Measurements from ENCODE around the gene C1GALT1.

Gene C1GALT1

DNA sequence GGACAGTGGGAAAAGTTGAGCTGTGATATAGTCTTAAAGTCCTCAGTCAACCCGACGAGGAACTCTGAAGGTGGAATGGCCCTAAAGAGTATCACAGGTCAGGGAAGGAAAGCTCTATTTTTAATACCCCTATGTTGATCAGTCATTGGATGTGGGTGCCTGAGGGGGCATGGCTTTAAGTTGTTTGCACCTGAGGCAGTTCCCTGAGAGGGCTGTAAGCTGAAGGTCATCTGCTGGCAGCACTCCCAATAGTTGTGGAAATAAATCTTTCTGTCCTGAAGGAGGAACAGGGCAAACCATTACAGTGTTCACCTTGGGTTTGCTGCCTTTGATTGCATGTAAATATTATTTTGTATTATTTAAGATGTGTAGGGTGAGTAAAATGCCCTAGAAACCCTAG lies 17.8 kb upstream of the C1GALT1 start:
- Histone ChIP-seq H3K9me3 (peaks cover 22% of the 10 kb centered on the region), H3K27me3 (no peaks in the 10 kb centered on the region), H3K4me1 (peaks cover 11% of the 10 kb centered on the region), H3K9ac (no peak overlapping the region), H3K27ac (no peak overlapping the region), H4K20me1 (no peaks in the 10 kb centered on the region), H3K36me3 (peaks cover 12% of the 10 kb centered on the region; the same call in 1 of the 2 replicates), H3K4me3 (no peak overlapping the region), H3K4me2 (no peak overlapping the region)
- TF ChIP-seq Cebpa-rat (IDR thresholded peaks at IDR 0.05), result no peak

DNA sequence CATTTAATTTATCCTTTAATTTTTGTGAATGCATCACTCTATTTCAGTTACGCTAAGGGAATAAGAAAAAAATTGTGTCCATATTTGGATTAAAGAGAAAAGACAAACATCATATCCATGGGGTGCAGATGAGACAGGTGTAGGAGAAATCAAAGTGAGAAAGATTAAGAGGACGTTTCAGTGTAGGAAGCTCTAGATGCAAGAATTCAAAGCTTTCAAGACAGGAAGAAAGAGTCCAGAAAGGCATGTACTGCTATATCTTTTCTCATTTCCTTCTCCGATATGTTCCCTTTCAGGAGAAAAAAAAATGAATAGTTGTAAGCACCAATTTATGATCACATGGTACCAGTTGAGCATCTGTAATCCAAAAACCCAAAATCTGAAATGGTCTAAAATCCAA lies 17.0 kb upstream of the C1GALT1 start:
- Histone ChIP-seq H3K4me3 (no peak overlapping the region), H3K27me3 (no peaks in the 10 kb centered on the region), H3K9me3 (peaks cover 28% of the 10 kb centered on the region), H3K4me1 (peaks cover 3% of the 10 kb centered on the region), H3K36me3 (peaks cover 11% of the 10 kb centered on the region; the same call in 1 of the 2 replicates), H4K20me1 (no peaks in the 10 kb centered on the region), H3K4me2 (no peak overlapping the region), H3K9ac (no peak overlapping the region), H3K27ac (no peak overlapping the region)
- no peak for TF ChIP-seq Cebpa-rat (IDR thresholded peaks at IDR 0.05)

DNA sequence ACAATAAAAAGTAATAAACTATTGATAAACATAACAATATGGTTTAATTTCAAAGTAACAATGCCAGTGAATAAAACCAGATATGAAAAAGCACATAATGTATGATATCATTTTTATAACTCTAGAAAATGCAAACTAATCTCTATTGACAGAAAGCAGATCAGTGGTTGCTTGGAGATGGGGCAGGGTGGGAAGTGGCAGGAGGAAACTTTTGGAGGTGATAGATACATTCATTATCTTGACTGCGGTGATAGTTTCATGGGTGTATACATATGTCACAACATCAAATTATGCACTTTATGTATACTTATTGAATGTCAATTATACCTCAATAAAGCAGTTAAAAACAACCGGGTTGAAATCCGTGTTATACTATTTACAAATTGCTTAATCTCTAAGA lies 16.0 kb upstream of the C1GALT1 start:
- peaks cover 6% of the 10 kb centered on the region; the same call in 1 of the 2 replicates for H3K36me3 ChIP-seq
- H3K4me1 ChIP-seq, result no peaks in the 10 kb centered on the region
- no peak overlapping the region for H3K4me3 ChIP-seq
- no peak overlapping the region for H3K9ac ChIP-seq
- H3K9me3 ChIP-seq, result peaks cover 31% of the 10 kb centered on the region
- no peak overlapping the region for H3K27ac ChIP-seq
- H3K4me2 ChIP-seq, result no peak overlapping the region
- H4K20me1 ChIP-seq, result no peaks in the 10 kb centered on the region
- H3K27me3 ChIP-seq, result no peaks in the 10 kb centered on the region
- no peak for TF ChIP-seq Cebpa-rat (IDR thresholded peaks at IDR 0.05)

DNA sequence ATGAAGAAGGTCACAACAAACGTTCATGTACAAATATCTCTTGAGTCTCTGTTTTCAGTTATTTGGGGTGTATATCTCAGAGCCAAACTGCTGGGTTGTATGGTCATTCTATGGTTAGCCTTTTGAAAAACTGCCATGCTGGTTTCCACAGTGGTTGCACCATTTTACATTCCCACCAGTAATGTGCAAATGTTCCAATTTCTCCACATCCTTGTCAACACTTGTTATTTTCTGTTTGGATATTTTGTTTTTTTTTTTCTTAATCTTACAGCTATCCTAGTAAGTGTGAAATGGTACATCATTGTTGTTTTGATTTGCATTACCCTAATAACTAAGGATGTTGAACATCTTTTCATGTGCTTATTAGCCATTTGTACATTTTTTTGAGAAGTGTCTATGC lies 13.0 kb upstream of the C1GALT1 start:
- H3K4me2 ChIP-seq, result no peak overlapping the region
- no peaks in the 10 kb centered on the region for H4K20me1 ChIP-seq
- no peak overlapping the region for H3K9ac ChIP-seq
- no peak overlapping the region for H3K4me3 ChIP-seq
- no peaks in the 10 kb centered on the region for H3K27me3 ChIP-seq
- no peak for TF ChIP-seq Cebpa-rat (IDR thresholded peaks at IDR 0.05)
- H3K4me1 ChIP-seq, result no peaks in the 10 kb centered on the region
- no peak overlapping the region for H3K27ac ChIP-seq
- peaks cover 21% of the 10 kb centered on the region; the same call in 1 of the 2 replicates for H3K36me3 ChIP-seq
- H3K9me3 ChIP-seq, result peaks cover 52% of the 10 kb centered on the region

DNA sequence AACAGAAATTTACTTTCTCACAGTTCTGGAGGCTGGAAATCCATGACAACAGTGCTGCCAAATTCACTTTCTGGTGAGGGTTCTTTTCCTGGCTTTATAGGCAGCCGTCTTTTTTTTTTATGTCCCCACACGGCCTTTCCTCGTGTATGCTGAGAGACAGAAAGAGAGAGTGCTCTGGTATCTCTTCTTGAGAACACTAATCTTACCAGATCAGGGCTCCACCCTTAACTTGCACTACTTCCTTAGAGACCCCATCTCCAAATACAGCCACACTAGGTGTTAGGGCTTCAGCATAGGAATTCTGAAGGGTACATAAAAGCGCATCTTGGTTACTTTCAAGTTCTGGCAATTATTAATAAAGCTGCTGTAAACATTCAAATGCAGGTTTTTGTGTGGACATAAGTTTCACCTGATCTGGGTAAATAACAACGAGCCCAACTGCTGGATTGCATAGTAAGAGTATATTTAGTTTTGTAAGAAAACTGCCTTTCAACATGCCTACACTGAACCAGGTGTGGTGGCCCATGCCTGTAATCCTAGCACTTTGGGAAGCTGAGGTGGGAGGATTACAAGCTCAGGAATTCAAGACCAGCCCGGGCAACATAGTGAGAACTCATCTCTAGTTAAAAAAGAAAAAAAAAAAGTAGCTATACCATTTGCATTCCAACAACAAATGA lies 8.2 kb upstream of the C1GALT1 start:
- H3K27me3 ChIP-seq, result no peaks in the 10 kb centered on the region
- no peaks in the 10 kb centered on the region for H4K20me1 ChIP-seq
- no peak overlapping the region for H3K27ac ChIP-seq
- TF ChIP-seq Cebpa-rat (IDR thresholded peaks at IDR 0.05), result no peak
- no peak overlapping the region for H3K4me2 ChIP-seq
- H3K4me3 ChIP-seq, result no peak overlapping the region
- H3K9ac ChIP-seq, result no peak overlapping the region
- H3K4me1 ChIP-seq, result peaks cover 6% of the 10 kb centered on the region; the same call in 1 of the 2 replicates
- H3K9me3 ChIP-seq, result peaks cover 43% of the 10 kb centered on the region
- H3K36me3 ChIP-seq, result peaks cover 20% of the 10 kb centered on the region; the same call in 1 of the 2 replicates

DNA sequence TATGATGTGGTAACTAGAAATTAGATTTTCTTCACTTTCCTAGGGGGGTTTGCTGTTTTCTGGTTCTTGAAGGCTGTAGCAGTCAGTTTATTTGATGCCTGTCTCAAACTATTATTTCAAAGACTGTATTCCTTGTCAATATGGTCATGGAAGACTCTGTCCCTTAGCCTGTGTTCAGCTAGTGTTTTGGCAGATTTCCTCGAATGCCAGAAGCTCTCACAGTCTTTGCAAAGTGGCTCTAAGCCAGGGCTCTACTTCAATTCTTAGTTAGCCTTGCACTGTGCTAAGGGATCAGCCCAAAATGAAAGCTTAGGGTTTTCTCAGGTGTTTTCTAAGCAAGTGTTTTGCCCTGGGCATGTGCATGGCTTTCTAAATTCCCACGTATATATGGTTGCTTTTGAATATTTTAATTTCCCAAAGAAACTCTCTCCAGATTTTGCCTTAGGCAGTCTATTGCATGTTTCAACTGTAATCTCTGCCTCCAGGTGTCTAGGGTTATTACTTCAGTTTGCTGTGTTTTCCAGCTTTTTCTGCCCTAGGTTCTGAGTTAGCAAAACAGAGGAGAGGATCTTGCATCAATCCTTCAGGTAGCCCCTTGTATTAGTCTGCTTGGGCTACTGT lies 7.2 kb upstream of the C1GALT1 start:
- Histone ChIP-seq H3K4me2 (no peak overlapping the region), H3K27ac (no peak overlapping the region), H3K4me3 (no peak overlapping the region), H4K20me1 (no peaks in the 10 kb centered on the region), H3K36me3 (0 out of 2 replicates have a peak, but pooled peaks cover 14% of the 10 kb centered on the region), H3K4me1 (peaks cover 6% of the 10 kb centered on the region; the same call in 1 of the 2 replicates), H3K9me3 (peaks cover 32% of the 10 kb centered on the region), H3K27me3 (no peaks in the 10 kb centered on the region), H3K9ac (no peak overlapping the region)
- TF ChIP-seq Cebpa-rat (IDR thresholded peaks at IDR 0.05), result no peak

DNA sequence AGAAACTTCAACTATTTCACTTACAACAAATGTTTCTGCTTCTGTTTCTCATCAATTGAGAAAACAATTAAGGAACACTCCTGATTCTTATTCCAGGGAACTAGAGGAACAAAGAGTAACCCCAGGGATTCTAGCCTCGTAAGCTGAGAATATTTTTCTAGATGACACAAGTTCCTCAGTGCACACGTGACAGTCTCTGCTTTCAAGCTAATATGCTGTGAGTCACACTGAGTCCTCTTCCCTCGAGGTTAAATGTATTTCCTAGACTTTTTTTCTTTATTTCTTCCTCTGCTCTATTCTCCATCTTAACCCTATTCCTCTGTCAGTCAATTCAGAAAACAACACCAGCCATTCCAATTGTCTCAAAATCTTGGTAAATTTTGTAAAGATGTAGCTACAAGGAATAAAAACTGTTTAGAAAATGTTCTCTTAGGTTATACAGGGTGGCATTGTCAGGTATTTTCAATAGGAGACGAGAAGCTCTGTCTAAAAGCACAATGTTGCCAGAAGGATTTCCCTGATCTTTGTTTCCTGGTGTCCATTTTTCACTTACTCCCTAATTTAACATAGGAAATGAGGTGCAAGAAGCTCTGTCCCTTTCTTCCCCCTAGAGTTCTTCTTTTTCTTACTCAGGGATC lies 5.8 kb upstream of the C1GALT1 start:
- Histone ChIP-seq H3K27ac (no peak overlapping the region), H4K20me1 (no peaks in the 10 kb centered on the region), H3K4me2 (no peak overlapping the region), H3K4me3 (no peak overlapping the region), H3K4me1 (peaks cover 15% of the 10 kb centered on the region), H3K9me3 (peaks cover 24% of the 10 kb centered on the region), H3K9ac (no peak overlapping the region), H3K27me3 (no peaks in the 10 kb centered on the region), H3K36me3 (0 out of 2 replicates have a peak, but pooled peaks cover 14% of the 10 kb centered on the region)
- TF ChIP-seq Cebpa-rat (IDR thresholded peaks at IDR 0.05), result no peak

DNA sequence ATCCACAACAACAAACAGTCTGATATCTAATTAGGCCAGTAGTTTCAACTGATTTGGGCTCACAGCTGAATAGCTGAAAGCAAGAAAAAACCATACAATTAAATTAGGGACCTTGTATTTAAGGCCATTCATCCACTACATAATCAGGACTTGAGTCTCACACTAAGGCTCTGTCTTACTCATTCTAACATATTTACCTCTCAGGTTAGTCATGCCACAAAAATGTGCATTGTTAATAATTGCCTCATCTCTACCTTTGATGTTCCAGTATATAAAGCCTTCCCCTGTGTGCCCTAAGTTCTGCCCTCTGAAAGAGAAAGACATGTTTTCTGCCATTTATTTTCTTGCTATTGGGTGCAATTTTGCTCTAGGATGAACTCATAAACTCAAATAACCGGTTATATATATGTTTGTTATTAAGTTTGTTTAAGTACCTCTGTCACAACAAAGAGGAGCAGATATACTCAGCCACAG lies 5.3 kb upstream of the C1GALT1 start:
- Histone ChIP-seq H3K27ac (no peak overlapping the region), H3K36me3 (0 out of 2 replicates have a peak, but pooled peaks cover 14% of the 10 kb centered on the region), H4K20me1 (no peaks in the 10 kb centered on the region), H3K4me1 (peaks cover 16% of the 10 kb centered on the region), H3K4me3 (no peak overlapping the region), H3K9ac (no peak overlapping the region), H3K27me3 (no peaks in the 10 kb centered on the region), H3K4me2 (no peak overlapping the region), H3K9me3 (peaks cover 21% of the 10 kb centered on the region)
- no peak for TF ChIP-seq Cebpa-rat (IDR thresholded peaks at IDR 0.05)

DNA sequence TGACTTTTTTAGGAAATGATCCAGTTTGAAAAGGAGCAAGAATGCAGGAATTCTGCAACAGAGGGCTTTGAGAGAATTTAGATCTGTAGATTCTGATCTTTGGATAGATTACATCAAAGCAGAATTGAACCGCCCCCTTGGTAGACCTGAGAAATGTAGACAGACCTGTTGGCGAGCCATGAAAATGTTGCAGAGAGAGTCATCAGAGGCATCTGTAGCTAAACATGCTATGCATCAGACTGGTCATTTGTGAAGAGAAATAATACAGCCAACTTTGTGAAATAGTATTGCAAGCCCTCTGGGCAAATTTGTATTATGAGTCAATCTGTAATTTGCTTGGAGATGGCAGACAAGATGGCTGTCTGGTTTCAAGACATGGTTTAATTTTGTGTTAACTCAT lies 4.3 kb upstream of the C1GALT1 start:
- Histone ChIP-seq H3K4me1 (peaks cover 16% of the 10 kb centered on the region), H3K36me3 (0 out of 2 replicates have a peak, but pooled peaks cover 7% of the 10 kb centered on the region), H3K27me3 (no peaks in the 10 kb centered on the region), H3K4me3 (no peak overlapping the region), H3K27ac (no peak overlapping the region), H3K4me2 (no peak overlapping the region), H4K20me1 (no peaks in the 10 kb centered on the region), H3K9me3 (peaks cover 11% of the 10 kb centered on the region), H3K9ac (no peak overlapping the region)
- no peak for TF ChIP-seq Cebpa-rat (IDR thresholded peaks at IDR 0.05)

DNA sequence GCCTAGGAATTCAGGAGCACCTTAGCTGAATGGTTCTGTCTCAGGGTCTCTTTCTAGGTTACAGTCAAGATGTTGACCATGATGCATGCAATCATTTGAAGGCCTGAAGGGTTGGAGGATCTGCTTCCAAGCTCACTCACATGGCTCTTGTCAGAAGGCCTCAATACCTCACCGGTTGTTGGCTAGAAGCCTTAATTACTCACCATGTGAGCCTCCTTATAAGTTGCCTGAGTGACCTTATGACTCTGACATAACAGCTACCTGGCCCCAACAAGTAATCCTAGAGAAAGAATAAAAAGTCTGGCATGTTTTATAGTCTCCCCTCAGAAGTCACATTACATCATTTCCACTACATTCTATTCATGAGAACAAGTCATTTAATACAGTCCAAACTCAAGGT lies 3.4 kb upstream of the C1GALT1 start:
- no peaks in the 10 kb centered on the region for H3K36me3 ChIP-seq
- H3K27me3 ChIP-seq, result no peaks in the 10 kb centered on the region
- no peak overlapping the region for H3K9ac ChIP-seq
- 0 out of 2 replicates have a peak, but pooled peaks cover 3% of the 10 kb centered on the region for H4K20me1 ChIP-seq
- TF ChIP-seq Cebpa-rat (IDR thresholded peaks at IDR 0.05), result no peak
- no peak overlapping the region for H3K27ac ChIP-seq
- H3K4me2 ChIP-seq, result no peak overlapping the region
- peaks cover 19% of the 10 kb centered on the region for H3K4me1 ChIP-seq
- H3K9me3 ChIP-seq, result peaks cover 2% of the 10 kb centered on the region; the same call in 1 of the 2 replicates
- H3K4me3 ChIP-seq, result no peak overlapping the region

Data from BLaER1 (cell line).